Activated T-helper 1 cell treated with anti-CD3 and anti-CD28 coated beads, Interleukin-12 subunit alpha, Interleukin-12 subunit beta, Interleukin-2, Interleukin-4 antibody, amounts not matched to agents 30 ng/mL and 10 ng/mL and 1 ng/mL, durations not matched to agents 14 hours and 24 hours and 36 hours (primary cell): ENCODE measurements around the gene CGGBP1. TPM values are rescaled to one million over a fixed set of nuclear protein-coding genes. Genes with fewer than 3 reads are reported as not detected.

Experiments
- total RNA-seq: library from RNA; stranded (reverse); gene quantifications from 2 replicates; pipeline ENCODE4 v1.2.3, GENCODE V29; 2022

CGGBP1 gene
- total RNA-seq, 1 donor from 2014 or later, result 90.5 TPM

Other genes with a start within 250 kb of the CGGBP1 start
- 19.4 and 19.8 TPM in 2 replicates for gene ZNF654, start 250 bp upstream of the CGGBP1 start, total RNA-seq
- 21.5 and 23.7 TPM in 2 replicates for gene C3orf38, start 91.0 kb upstream of the CGGBP1 start, total RNA-seq